Measurements from ENCODE around the gene TMPRSS11B. TPM values are rescaled to one million over a fixed set of nuclear protein-coding genes. Genes with fewer than 3 reads are reported as not detected.
A peak's percentile ranks its signal among the peaks of the same experiment; 100 is the strongest.
"Not testable (repeated sequence)": the region's sequence is repeated elsewhere in the genome, so short reads cannot be mapped to it uniquely, and the experiment has no call there.

Gene TMPRSS11B, protein sequence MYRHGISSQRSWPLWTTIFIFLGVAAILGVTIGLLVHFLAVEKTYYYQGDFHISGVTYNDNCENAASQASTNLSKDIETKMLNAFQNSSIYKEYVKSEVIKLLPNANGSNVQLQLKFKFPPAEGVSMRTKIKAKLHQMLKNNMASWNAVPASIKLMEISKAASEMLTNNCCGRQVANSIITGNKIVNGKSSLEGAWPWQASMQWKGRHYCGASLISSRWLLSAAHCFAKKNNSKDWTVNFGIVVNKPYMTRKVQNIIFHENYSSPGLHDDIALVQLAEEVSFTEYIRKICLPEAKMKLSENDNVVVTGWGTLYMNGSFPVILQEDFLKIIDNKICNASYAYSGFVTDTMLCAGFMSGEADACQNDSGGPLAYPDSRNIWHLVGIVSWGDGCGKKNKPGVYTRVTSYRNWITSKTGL
- total RNA-seq (2014; rRNA removed; shearing (Covaris generic)) = not detected in 2 replicates

DNA sequence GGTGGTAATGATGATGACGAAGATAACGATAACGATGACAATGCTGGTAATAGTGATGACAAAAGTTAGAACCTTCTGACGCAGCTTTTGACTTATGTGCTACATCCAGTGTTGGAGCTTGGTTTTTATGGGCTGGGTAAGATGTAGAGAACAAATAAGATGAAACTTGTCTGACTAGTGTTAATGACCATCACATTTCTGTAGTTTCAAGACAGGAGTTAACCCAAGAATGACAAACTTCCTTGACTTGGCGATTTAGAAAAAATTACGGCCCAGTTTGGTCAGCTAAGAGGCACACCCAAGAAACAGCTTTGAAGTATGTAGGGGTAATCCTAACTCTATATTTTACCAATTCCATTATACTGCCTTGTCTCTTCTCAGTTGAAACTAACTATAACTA, at the start of gene TMPRSS11B:
Gene TMPRSS11B, minus strand, starts transcription at position 101 of the 400 bp plus-strand sequence. CDS start 136 bp downstream, outside the sequence.
- no peak for DNase-seq (ENCODE audit: low read depth)

DNA sequence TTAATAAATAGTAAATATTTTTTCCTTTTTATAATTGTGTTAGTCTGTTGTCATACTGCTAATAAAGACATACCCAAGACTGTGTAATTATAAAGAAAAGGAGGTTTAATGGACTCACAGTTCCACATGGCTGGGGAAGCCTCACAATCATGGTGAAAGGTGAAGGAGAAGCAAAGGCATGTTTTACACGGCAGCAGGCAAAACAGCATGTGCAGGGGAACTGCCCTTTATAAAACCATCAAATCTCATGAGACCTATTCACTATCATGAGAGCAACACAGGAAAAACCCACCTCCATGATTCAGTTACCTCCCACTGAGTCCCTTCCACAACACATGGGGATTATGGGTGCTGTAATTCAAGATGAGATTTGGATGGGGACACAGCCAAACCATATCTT, 45.8 kb upstream of the TMPRSS11B start:
- no peak for DNase-seq (ENCODE audit: low read depth)

DNA sequence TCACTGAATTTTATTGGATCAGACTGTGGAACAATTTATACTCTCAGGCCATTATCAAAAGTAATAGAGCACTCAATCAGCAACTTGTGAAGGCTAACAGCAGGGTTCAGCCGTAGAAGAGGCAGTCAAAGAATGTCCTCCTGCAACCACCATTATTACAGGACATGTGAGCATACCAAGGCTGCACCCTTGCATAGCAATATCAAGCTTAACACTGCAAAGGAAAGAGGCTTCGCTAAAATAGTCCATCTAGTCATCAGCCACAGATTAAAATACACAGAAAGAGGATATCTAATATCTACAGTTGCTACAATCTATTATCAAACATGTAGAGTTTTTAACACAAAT, 42.9 kb upstream of the TMPRSS11B start:
- DNase-seq (ENCODE audit: low read depth) = no peak

DNA sequence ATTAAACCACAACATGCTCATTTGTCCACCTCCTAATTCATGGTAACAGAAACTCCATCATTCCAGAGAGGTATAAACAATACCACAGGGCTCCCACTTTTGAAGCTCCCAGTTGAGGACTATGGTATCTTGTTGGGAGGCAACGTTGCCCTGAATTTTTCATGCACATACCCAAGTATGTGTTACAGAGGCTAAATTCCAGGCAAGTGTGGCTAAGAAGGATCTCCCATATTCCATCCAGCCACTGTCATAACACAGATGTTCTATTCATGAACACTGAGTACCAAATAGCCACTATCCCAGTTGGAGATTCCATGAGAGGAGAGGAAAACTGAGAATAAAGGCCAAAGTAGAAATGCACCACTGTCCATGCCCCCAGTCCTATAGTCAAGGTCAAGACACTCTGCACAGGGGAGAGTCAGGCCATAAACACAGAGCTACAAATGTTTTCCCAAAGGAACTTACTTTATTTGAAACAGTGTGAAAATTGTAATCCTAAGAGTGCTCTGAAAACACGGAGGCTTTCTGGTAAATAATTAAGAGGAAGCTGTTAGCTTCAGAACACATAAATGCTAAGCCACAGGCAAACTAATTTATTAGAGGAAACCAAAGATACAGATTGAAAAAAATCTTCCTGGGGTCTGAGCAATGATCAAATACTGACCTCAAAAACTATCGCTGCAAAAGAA, 42.4 kb upstream of the TMPRSS11B start:
- DNase-seq (ENCODE audit: low read depth) = no peak

DNA sequence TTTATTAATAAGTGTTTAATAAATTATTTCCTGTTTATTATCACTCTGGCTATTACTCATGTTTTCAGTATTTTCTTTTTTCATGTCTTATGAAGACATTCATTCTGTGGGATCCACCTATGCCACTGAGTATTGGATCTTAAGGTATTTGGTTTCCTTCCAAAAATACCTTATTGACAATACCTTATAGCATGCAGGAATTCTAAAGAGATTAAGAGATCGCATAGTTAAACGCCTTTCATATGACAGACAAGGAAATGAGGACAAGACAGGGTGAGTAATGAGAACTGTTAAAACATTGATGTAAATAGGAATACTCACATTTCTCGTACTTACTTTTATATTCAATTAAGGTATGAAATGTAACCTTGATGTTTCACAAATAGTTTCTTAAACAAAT, 38.2 kb upstream of the TMPRSS11B start:
- no peak for DNase-seq (ENCODE audit: low read depth)

DNA sequence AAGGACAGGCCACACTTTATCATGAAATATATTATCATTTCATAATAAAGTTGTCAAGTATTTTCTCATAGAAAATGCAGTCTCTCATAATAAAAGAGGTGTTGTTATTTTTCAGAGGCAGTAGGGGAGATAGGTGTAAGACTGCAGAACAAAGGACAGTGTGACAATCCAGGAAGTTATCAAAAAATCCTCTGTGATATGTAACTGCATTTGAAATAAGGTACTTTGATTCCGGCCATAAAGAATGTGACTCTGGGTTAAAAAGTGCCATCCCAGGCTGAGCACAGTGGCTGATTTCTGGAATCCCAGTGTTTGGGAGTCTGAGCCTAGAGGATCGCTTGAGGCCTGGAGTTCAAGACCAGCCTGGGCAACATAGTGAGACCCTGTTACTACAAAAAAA, 37.6 kb upstream of the TMPRSS11B start:
- DNase-seq (ENCODE audit: low read depth) = no peak

DNA sequence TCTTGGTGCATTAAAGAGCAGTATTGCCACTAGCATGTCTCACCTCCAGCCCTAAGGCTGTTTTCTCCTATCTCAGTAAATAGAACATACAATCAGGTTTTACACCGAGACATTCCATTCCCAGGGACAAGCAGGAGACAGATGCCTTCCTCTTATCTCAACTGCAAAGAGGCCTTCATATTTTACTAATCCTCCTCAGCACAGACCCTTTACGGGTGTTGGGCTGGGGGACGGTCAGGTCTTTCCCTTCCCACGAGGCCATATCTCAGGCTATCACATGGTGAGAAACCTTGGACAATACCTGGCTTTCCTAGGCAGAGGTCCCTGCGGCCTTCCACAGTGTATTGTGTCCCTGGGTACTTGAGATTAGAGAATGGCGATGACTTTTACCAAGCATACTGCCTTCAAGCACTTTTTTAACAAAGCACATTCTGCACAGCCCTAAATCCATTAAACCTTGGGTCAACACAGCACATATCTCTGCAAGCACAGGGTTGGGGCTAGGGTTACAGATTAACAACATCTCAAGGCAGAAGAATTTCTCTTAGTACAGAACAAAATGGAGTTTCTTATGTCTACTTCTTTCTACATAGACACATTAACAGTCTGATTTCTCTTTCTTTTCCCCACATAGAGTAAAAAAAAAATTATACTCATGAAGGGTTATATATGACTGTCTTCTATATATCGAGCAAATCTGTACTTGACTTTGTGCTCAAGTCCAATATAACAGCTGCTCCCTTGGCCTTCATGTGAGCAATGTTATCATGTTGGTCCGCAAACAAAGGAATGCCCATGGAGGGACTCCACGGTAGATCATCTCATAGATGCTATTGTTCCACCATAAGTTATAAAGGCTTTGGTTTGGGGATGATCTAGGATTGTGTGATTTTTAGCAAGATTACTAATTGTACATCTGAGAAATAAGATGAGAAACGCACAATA, 36.6 kb upstream of the TMPRSS11B start:
- DNase-seq (ENCODE audit: low read depth) = not testable (repeated sequence)

DNA sequence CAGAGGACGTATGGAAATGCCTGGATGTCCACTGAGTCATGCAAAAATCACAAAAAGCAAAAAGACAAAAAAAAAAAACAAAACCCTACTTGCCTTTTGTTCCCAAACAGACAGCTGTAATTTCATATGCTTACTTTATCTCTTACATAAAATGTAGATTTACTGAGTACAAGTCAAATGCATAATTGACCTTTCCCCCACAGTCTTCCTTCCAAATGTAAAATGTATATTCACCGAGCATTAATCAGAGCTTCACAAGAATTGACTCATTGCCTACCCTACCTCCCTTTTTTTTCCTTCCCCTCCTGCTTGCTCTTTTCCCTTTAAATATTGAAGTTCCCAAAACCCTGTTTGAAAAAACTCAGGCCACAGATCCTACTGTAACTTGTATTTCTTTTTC, 32.5 kb upstream of the TMPRSS11B start:
- DNase-seq (ENCODE audit: low read depth) = no peak

DNA sequence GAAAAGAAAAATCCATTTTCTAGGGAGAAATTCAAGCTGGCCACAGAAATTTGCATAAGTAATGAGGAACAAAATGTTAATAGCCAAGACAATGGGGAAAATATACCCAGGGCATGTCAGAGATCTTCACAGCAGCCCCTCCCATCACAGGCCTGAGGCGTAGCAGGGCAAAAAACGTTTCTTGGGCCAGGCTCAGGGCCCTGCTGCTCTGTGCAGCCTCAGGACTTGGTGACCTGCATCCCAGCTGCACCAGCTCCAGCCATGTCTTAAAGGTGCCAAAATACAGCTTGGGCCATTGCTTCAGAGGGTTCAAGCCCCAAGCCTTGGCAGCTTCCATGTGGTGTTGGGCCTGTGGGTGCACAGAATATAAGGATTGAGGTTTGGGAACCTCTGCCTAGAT, 32.1 kb upstream of the TMPRSS11B start:
- DNase-seq (ENCODE audit: low read depth) = no peak

DNA sequence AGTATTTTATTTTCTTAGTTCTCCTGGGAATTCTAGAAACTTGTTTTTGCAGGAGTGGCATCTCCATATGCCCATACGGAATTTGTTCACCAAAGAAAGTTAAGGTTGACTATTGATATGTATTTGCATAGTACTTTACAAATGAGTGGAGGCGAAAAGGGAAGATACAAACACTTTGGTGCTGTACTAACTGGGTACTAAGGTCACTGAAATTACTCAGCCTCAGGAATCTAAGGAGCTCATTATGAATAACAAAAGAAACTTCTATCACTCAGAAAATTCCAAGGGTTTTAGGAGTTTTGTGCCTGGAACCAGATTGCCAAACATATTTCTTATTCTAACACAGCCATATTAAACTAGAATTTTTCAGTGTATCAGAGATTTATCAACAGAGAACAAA, 27.4 kb upstream of the TMPRSS11B start:
- DNase-seq (ENCODE audit: low read depth) = no peak

DNA sequence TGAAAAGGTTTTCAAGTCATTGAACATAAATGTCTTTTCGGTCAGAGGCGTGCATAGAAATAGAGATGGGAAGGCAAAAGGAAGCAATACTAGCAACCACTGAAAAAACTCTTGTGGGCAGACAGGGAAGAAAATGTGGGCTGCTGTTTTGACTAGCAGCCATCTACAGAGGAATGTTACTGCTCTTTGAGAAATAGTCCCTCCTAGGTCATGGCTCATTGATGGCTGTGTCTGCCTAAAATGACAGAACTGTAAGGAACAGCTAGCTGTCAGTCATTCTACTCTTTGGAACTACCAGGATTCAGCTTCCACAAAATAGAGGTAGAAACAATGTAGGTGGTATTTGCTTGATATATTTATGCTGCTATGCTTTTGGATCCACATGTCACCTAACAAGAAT, 26.9 kb upstream of the TMPRSS11B start:
- DNase-seq (ENCODE audit: low read depth) = peak; percentile 6

DNA sequence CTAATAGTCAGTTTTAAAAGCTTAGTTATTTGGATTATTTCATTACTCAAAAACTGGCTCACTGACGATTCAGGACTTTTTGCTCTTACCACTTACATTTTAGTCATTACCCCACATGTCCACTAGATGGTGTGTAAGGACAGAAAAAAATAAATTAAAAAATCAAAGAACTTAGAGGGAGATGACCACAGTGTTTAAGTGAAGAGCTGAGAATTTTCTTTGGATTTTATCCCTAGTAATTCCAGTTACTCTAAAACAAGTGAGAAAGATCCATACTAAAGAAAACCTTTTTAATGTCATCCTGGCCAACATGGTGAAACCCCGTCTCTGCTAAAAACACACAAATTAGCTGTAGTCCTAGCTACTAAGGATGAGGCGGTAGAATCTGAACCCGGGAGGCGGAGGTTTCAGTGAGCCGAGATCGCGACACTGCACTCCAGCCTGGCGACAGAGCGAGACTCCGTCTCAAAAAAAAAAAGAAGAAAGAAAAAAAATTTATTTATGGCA, 26.4 kb upstream of the TMPRSS11B start:
- peak; percentile 55 for DNase-seq (ENCODE audit: low read depth)

DNA sequence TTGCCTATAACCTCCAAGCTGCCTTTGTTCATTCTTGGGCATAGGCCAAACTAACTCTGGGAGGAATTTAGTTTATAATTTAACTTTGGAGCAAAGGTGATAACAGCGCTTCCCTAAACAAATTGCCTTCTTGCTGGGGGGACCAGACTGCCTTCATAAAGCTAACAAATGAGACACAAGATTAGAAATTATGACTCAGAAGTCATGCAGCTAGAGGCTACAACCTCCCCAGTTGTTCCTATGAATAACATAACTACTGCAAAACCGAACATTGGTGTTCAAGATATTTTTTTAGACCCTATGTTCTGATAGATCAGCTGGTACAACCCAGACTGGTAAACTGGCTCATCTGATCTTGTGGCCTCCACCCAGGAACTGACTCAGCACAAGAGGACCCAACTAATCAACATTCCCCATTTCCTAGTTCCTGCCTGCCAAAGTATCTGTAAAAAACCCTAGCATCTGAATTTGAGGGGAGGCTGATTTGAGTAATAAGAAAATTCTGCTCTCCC, 22.0 kb upstream of the TMPRSS11B start:
- peak; percentile 64 for DNase-seq (ENCODE audit: low read depth)

DNA sequence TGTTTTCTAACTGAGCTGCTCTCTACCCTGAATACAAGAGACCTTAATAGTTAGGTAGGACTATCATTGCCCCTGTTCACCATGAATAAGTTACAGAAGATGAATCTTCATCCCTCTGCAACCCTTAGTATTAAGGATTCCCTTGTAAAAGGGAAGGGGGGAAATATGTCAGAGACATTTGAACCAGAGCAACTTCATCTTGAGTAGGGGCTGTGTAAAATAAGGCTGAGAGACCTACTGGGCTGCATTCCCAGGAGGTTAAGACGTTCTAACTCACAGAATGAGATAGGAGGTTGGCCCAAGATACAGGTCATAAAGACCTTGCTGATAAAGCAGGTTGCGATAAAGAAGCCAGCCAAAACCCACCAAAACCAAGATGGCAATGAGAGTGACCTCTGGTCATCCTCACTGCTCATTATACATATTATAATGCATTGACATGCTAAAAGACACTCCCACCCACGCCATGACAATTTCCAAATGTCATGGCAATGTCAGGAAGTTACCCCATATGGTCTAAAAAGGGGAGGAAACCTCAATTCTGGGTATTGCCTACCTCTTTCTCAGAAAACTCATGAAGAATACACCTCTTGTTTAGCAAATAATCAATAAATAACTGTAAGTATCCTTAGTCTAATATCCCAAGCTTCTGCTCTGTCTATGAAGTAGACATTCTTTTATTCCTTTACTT, 19.5 kb upstream of the TMPRSS11B start:
- no peak for DNase-seq (ENCODE audit: low read depth)

DNA sequence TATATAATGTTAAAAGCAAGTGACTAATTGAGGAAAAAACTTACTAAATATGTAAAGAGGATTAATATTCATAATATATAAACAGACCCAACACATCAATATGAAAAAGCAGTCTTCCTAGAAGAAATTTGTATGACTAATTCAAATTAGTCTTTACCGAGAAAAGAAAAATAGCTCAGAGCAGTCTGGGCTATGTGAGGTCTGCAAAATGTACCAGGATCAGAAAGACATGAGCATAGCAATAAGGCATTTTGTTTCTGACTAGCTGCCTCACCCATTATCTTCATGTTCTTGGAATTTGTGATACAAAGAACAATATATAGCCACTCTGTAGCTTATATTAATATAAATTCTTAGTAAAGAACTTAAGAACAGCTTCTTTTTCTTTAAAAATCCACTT, 13.7 kb upstream of the TMPRSS11B start:
- no peak for DNase-seq (ENCODE audit: low read depth)

DNA sequence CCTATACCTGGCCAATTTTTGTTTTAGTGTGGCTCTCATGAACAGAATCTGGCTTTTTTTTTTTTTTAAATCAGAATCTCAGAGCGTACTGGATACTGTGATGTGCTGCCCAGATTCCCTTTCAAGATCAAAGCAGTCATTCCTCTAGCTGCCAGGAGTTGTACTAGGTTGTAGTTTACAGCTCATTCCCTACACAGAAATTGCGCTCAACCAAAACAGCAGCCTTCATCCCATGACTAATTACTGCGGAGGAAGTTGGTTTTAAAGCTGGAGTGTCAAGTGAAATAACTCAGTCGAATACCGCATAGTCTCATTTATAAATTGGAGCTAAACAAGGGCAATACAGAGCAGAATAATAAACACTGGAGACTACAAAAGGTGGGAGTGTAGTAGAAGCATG, 12.2 kb upstream of the TMPRSS11B start:
- DNase-seq (ENCODE audit: low read depth) = no peak

DNA sequence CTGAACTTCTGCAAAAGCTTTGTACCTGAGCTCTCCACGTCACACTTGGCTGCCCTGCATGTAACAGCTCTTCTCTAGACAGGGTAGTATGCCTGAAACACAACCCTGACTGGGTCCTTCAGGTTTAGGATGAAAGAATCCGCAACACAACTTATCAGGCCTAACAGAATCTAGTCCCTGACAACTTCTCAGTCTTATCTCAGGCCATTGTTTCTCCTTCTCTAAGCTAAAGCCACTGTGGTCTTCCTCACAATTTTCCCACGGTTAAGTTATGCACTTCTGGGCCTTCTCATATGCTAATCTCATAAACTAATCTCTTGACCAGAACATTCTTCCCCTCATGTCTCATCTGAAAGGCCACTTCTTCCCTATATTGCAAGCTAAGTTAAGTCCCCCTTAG, 10.8 kb upstream of the TMPRSS11B start:
- DNase-seq (ENCODE audit: low read depth) = peak; percentile 4

DNA sequence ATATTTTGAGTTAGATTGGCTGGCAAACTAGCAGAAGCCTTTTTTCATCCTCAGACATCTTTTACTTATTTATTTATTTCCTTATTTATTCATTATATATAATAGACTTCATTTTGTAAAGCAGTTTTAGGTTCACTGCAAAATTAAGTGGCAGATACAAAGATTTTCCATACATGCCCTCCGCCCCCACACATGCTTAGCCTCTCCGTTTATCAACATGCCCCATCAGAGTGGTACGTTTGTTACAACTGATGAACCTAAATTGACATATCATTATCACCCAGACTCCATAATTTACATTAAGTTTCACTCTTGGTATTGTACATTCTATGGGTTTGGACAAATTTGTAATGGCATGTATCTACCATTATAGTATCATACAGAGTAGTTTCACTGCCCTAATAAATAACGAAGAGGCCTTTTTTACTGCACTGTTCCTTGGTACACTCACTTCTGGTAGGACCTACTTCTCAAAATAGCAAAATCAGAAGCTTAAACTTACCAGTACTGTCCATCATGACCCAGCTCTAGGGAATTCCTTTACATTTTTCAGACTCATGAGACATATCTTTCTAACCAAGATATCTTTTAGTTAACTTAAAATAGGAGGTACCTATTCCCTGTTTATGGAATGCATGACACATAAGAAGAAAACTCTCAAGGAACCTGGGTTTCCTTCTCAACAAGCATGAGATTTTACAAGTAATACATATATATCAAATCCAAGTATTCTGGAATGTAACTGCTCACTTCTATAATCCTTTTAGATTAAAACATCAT, 4.8 kb upstream of the TMPRSS11B start:
- no peak for DNase-seq (ENCODE audit: low read depth)

DNA sequence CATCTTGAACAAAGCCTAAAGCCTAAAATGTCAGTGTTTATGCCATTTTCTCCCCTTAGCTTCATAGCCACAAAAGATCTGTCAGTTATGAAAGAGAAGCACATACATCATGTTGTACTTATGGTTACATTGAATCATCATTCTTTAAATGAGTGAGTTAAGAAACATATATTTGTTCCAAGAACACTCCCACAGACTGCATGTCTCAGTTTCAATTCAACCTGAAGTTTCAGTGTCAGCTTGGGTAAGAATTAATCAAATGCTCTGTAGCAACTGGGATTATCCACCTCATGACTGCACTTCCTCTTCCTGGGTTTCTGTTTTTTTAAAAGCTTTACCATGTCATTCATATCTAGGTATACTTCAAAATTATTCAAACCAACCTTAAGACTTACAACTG, 3.9 kb upstream of the TMPRSS11B start:
- DNase-seq (ENCODE audit: low read depth) = no peak

DNA sequence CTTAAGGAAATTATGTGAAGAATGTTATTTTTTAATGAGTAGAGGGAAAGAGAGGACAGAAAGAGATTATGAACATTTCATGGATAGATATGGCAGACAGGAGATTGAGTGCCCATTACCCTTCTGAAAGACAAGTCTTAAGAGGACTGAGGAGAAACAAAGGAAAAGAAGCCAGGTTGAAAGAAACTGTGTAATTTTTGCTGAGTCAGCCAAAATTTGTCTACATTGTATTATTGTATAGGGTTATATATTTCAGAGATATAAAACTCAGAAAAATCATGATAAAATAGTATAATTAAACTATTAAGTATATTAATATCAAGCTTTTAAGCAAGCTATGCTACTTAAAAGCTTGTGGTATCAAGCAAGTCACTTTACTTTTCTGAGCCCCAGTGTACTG, 4.9 kb downstream of the TMPRSS11B start:
- DNase-seq (ENCODE audit: low read depth) = no peak
